HepG2 (cell line): ENCODE data around the gene ABHD2. TPM values are rescaled to one million over a fixed set of nuclear protein-coding genes. Genes with fewer than 3 reads are reported as not detected.

Experiments used
- ATF1 ChIP-seq: IDR thresholded peaks from 2 replicates; pipeline ENCODE4 v1.6.1; 2016; ENCODE audit warnings: mild to moderate bottlenecking, control low read depth
- CC2D1A ChIP-seq: sonication (generic); formaldehyde crosslinking; IDR thresholded peaks from 2 replicates; pipeline ENCODE4 v1.8.1; 2023; ENCODE audit warnings: mild to moderate bottlenecking, missing genetic modification reagents
- FLYWCH1 ChIP-seq: sonication (generic); formaldehyde crosslinking; IDR thresholded peaks from 2 replicates; pipeline ENCODE4 v1.8.1; 2023; ENCODE audit warnings: mild to moderate bottlenecking, missing genetic modification reagents
- FOXP1 ChIP-seq, 2 experiments: fragments of 450-650 bp in 1 of 2; IDR thresholded peaks; 2 replicates each; pipeline ENCODE4 v1.6.1; 2017 to 2018; ENCODE audit warnings: antibody characterized with exemption in 1 of 2
- HMGXB4 ChIP-seq, 2 experiments: sonication (generic) in 1 of 2; formaldehyde crosslinking in 1 of 2; IDR thresholded peaks; 2 replicates each; pipeline versions ENCODE4 v1.4.0 to v1.6.1; 2018 to 2020; ENCODE audit warnings: missing genetic modification reagents in 2 of 2, borderline replicate concordance in 1 of 2, low read depth in 1 of 2, mild to moderate bottlenecking in 1 of 2, missing biosample characterization in 1 of 2
- NBN ChIP-seq: fragments of 450-650 bp; conservative IDR thresholded peaks from 2 replicates; pipeline ENCODE4 v1.6.1; 2017
- PRDM4 ChIP-seq: sonication (generic); formaldehyde crosslinking; IDR thresholded peaks from 2 replicates; pipeline ENCODE4 v1.9.0; 2021; ENCODE audit warnings: missing genetic modification reagents, borderline replicate concordance
- RCOR2 ChIP-seq: IDR thresholded peaks from 2 replicates; pipeline ENCODE4 v1.6.1; 2016; ENCODE audit warnings: missing biosample characterization, missing genetic modification reagents
- ZBTB2 ChIP-seq: sonication (generic); formaldehyde crosslinking; IDR thresholded peaks from 2 replicates; pipeline ENCODE4 v1.8.0; 2022; ENCODE audit warnings: low read depth, missing genetic modification reagents
- ZFP90 ChIP-seq: sonication (generic); formaldehyde crosslinking; IDR thresholded peaks from 2 replicates; pipeline ENCODE4 v1.8.0; 2022; ENCODE audit warnings: missing genetic modification reagents, mild to moderate bottlenecking, inconsistent platforms, borderline replicate concordance
- ZNF280D ChIP-seq: sonication (generic); formaldehyde crosslinking; IDR thresholded peaks from 2 replicates; pipeline ENCODE4 v1.5.1; 2020; ENCODE audit warnings: mild to moderate bottlenecking, missing genetic modification reagents
- ZNF451 ChIP-seq: sonication (generic); formaldehyde crosslinking; IDR thresholded peaks from 2 replicates; pipeline ENCODE4 v1.5.0; 2020; ENCODE audit warnings: mild to moderate bottlenecking, missing genetic modification reagents
- ZNF724P ChIP-seq: sonication (generic); formaldehyde crosslinking; IDR thresholded peaks from 2 replicates; pipeline ENCODE4 v1.8.0; 2022; ENCODE audit warnings: missing genetic modification reagents, borderline replicate concordance
- ZXDC ChIP-seq: sonication (generic); formaldehyde crosslinking; IDR thresholded peaks from 2 replicates; pipeline ENCODE4 v1.5.0; 2020; ENCODE audit warnings: mild to moderate bottlenecking, missing genetic modification reagents
- polyA plus RNA-seq, 8 experiments: library from polyadenylated mRNA; depleted of rRNA in 3 of 8; stranded (reverse) in 7 of 8; unstranded in 1 of 8; fragments of >200 nt; fragmentation: Illumina TruSeq in 4 of 8; extraction: Trizol in 4 of 8; gene quantifications; 2 replicates each; pipeline versions ENCODE4 v1.2.1 to v1.2.3, GENCODE V29; 2011 to 2016; ENCODE audit warnings: low read depth in 4 of 8, missing spikeins in 1 of 8, mixed read lengths in 1 of 8; ENCODE audit not compliant: insufficient read depth in 1 of 8
- total RNA-seq, 5 experiments: library from RNA; depleted of rRNA; stranded (reverse); fragments of >200 nt; fragmentation: Illumina TruSeq; extraction: Trizol; gene quantifications; 2 replicates each; pipeline ENCODE4 v1.2.3, GENCODE V29; 2016; ENCODE audit warnings: low read depth in 1 of 5

Gene ABHD2
- total and polyA plus RNA-seq, 2 of the 13 experiments (the other 11 are each of a cell fraction or from before 2014, with no cell fraction given): 14.8 to 22.4 TPM

- TF ChIP-seq HMGXB4 (CRISPR knock-in tag; IDR thresholded peaks at IDR 0.05; ENCODE audit: borderline replicate concordance in 1 of 2, low read depth in 1 of 2) (peak; percentile 69), ZBTB2 (CRISPR knock-in tag) (no peak), ZNF451 (no peak), ZNF280D (CRISPR knock-in tag) (no peak), ZXDC (CRISPR knock-in tag) (no peak), ATF1 (CRISPR knock-in tag) (no peak), CC2D1A (CRISPR knock-in tag) (no peak), RCOR2 (CRISPR knock-in tag) (no peak), NBN (no peak), PRDM4 (CRISPR knock-in tag) (no peak), FLYWCH1 (CRISPR knock-in tag) (no peak), ZNF724P (CRISPR knock-in tag) (no peak), FOXP1 (IDR thresholded peaks at IDR 0.05) (no peak), FOXP1 (CRISPR knock-in tag; IDR thresholded peaks at IDR 0.05) (no peak), ZFP90 (no peak)
Observed at GRCh38 chr15:89206908-89207331, 118.7 kb downstream of the ABHD2 start (continued).
